HG03457 (cell line): ENCODE measurements around the gene BLOC1S1.
"Not testable (repeated sequence)": the region's sequence is repeated elsewhere in the genome, so short reads cannot be mapped to it uniquely, and the experiment has no call there.

Source experiments
- ATAC-seq: cut with Tn5 transposase; IDR thresholded peaks from one replicate; pipeline ENCODE4 v1.9.1; 2021; ENCODE audit warnings: moderate number of reproducible peaks; ENCODE audit not compliant: unreplicated experiment

The BLOC1S1 gene

DNA sequence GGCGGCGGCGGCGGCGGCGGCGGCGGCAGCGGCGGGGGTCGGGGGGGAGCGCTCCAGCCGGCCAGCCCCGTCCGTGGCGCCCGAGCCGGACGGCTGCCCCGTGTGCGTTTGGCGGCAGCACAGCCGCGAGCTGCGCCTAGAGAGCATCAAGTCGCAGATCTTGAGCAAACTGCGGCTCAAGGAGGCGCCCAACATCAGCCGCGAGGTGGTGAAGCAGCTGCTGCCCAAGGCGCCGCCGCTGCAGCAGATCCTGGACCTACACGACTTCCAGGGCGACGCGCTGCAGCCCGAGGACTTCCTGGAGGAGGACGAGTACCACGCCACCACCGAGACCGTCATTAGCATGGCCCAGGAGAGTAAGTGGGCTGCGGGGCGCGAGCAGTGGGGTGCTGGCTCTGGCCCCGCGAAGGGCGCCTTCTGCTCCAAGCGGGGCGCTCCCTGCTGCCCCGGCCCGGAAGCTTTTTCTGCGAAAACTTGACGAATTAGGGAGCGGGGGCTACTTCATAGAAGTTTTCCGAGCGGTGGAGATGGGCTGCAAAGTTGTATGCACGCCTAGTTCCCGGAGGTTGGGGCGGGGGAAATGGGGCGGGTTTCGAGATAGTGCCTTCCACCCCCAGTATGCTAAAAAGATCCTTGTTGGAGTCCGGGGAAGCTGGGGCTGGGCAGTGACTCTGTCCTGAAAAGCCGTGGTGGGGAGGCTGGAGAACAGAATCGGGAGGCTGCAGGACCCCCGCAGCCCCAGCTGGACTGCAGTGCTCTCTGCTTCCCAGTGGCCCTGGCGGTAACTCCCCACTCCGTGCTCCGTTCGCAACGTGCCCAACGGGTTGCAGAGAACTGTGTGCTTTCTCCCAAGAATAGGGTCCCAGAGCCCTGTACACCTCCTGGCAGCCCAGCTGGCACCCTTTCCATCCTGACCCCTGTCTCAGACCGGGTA is 27.8 kb downstream of the BLOC1S1 start:
- ATAC-seq: peak; percentile 37

GRCh38 chr12:55744340-55745030 is 28.6 kb downstream of the BLOC1S1 start:
- no peak for ATAC-seq

GRCh38 chr12:55745361-55746173 is 29.7 kb downstream of the BLOC1S1 start:
- no peak for ATAC-seq

- no peak for ATAC-seq
These were observed 30.5 kb downstream of the BLOC1S1 start for GRCh38 chr12:55746174-55746912.

- ATAC-seq: no peak
These were observed 31.0 kb downstream of the BLOC1S1 start for GRCh38 chr12:55746913-55747231.

DNA sequence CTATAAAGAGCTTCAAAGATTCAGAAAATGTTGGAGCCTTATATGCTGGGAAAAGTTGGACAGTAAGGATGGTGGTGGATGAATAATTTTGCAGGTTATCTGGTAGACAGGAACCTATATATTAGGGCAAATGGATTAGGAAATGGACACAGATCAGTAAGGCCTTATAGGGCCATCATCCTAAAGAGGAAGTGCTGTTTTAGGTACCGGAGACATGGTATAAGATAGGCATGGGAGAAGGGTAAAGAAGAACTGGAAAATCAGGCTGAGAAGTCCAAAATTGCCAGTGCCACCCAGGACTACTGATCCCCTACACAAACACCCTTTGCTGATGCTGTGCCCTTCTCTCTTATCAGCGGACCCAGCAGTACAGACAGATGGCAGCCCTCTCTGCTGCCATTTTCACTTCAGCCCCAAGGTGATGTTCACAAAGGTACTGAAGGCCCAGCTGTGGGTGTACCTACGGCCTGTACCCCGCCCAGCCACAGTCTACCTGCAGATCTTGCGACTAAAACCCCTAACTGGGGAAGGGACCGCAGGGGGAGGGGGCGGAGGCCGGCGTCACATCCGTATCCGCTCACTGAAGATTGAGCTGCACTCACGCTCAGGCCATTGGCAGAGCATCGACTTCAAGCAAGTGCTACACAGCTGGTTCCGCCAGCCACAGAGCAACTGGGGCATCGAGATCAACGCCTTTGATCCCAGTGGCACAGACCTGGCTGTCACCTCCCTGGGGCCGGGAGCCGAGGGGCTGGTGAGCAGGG is 32.6 kb downstream of the BLOC1S1 start:
- no peak for ATAC-seq

- ATAC-seq: no peak
These were observed 39.4 kb downstream of the BLOC1S1 start for GRCh38 chr12:55755246-55755645.

GRCh38 chr12:55757701-55758100 is 41.9 kb downstream of the BLOC1S1 start:
- ATAC-seq: no peak

DNA sequence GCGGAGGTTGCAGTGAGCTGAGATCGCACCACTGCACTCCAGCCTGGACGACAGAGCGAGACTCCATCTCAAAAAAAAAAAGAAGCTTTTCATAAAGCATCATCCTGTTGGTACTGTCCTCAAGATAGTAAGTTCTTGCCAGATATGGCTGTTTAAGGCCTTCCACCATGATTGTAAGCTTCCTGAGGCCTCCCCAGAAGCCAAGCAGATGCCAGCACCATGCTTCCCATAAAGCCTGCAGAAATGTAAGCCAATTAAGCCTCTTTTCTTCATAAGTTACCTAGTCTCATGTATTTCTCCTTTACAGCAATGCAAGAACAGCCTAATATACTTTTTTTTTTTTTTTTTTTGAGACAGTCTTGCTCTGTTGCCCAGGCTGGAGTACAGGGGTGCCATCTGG is 42.7 kb downstream of the BLOC1S1 start:
- not testable (repeated sequence) for ATAC-seq

DNA sequence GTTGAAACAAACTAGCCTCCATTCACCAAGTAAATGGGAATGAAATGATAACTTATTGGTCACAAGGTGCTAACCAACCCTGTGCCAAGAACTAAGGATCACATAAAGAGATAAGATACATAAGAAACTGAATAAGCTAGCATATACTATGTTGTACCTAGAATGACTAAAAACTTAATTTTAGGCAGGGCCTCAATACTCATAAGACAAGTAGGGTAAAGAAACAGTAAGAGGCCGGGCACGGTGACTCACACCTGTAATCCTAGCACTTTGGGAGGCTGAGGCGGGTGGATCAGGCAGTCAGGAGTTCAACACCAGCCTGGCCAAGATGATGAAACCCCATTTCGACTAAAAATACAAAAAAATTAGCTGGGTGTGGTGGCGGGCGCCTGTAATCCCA is 44.8 kb downstream of the BLOC1S1 start:
- no peak for ATAC-seq

DNA sequence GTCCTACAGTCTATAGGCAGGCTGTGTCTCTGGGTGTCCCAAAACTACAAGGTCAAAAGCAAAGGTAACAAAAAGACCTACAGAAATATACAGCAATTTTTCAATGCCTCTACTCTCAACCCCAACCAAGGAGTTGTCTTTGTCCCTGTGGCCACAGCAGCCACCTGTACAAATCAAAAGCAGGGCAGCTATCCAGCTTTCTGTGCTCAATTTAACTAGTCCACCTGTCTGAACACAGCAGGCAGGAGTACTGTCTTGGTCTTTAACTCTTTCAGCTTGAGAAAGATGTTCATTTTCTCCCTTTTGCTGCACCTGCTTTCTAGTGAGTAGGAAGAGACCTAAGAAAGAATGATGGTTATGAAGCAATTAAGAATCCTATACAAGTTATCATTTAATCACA is 46.8 kb downstream of the BLOC1S1 start:
- ATAC-seq: no peak

DNA sequence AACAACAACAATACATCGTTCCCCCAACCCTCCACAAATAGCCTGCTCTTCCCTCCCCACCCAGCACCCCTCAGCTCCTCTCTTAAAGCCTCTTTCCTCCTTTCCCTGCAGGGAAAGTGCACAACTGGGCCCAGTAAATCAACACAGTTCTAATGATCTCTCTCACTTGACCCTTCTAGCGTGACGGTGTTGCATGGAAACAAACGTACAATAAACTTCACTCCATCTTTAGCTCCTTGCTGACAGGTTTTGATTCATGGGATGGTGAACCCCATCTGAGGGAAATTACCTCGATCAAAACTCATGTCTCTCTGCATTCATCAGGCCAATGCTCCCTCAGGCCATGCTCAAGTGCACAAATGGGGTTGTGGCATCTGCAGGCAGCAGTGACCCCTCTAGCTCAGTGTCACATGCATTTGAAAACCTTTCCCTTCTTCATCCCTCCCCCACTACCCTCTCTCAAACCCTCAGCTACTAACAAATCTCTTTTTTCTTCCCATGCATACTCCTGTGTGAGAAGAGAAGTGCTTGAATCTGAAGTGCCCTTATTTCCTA is 50.0 kb downstream of the BLOC1S1 start:
- ATAC-seq: no peak

GRCh38 chr12:55767156-55767555 is 51.3 kb downstream of the BLOC1S1 start:
- ATAC-seq: no peak
